ENCODE measurements around the gene ZNHIT3.

DNA sequence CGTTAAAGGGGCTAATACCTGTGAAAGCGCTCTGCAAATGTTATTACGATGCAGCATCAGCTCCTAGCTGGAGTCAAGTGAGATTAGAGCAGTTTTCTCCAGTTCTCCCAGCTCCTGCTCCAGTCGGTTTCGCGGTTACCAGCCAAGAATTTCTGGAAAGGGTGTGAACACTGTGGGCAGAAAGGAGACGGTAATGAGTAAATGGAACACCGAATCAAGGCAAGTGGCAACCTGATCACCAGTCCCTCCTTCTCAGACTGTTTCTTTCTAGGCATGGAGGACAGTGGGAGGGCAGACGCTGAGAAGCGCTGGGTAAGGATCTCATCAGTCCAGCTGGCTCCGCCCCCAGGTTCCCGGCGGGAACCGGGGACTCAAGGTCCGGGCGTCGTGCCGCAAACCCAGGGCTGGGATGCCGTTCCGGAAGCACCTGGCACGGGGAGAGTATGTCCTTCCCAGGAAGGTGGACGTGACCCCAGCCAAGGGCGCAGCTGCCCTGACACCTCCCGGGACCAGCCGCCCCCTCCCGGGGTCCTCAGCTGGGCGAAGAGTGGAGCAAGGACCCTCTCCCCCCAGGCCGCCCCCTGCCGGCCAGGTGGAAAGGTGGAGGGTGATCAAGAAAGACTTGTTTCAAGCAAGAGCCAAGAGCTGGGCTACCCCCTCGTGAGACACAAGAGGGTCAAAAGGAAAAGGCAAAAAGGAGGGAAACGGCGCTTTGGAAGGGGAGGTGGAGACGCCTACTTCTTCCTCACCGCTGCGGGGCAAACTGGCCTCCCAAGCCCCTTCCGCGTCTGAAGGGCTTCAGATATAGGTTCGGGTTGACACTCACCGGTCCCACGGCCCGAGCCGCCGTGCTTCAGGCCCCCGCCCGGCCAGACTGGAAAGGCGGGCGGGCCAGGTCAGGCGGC lies 47.7 kb downstream of the ZNHIT3 start:
- TF ChIP-seq, protein P1, sequence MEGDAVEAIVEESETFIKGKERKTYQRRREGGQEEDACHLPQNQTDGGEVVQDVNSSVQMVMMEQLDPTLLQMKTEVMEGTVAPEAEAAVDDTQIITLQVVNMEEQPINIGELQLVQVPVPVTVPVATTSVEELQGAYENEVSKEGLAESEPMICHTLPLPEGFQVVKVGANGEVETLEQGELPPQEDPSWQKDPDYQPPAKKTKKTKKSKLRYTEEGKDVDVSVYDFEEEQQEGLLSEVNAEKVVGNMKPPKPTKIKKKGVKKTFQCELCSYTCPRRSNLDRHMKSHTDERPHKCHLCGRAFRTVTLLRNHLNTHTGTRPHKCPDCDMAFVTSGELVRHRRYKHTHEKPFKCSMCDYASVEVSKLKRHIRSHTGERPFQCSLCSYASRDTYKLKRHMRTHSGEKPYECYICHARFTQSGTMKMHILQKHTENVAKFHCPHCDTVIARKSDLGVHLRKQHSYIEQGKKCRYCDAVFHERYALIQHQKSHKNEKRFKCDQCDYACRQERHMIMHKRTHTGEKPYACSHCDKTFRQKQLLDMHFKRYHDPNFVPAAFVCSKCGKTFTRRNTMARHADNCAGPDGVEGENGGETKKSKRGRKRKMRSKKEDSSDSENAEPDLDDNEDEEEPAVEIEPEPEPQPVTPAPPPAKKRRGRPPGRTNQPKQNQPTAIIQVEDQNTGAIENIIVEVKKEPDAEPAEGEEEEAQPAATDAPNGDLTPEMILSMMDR (IDR thresholded peaks at IDR 0.05), result peak in 4 of 6 experiments; percentile 37 to 57 (median 41)
- no peak for TF ChIP-seq POLR2A (IDR thresholded peaks at IDR 0.05)

Measured in thyroid gland (tissue), 4 donors.